ENCODE measurements around the gene MPG.

DNA sequence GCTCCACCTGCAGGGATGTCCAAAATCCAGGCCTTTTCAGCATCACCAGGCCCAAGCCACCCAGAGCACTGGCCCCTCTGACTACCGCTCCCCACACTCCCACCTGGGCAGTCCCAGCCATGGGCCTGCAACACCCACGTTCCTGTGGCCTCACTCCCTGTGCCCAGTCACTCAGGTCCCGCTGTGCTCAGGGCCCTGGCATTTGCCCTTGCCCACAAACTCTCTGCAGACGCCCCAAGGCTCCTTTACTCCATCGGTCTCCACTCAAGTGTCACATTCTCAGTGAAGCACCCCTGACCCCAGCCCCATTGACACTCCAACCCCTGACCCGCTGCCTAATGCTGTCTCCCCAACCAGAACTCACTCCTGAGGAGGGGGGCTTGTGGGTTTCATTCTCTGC lies 23.6 kb downstream of the MPG start:
- TF ChIP-seq, protein P1, sequence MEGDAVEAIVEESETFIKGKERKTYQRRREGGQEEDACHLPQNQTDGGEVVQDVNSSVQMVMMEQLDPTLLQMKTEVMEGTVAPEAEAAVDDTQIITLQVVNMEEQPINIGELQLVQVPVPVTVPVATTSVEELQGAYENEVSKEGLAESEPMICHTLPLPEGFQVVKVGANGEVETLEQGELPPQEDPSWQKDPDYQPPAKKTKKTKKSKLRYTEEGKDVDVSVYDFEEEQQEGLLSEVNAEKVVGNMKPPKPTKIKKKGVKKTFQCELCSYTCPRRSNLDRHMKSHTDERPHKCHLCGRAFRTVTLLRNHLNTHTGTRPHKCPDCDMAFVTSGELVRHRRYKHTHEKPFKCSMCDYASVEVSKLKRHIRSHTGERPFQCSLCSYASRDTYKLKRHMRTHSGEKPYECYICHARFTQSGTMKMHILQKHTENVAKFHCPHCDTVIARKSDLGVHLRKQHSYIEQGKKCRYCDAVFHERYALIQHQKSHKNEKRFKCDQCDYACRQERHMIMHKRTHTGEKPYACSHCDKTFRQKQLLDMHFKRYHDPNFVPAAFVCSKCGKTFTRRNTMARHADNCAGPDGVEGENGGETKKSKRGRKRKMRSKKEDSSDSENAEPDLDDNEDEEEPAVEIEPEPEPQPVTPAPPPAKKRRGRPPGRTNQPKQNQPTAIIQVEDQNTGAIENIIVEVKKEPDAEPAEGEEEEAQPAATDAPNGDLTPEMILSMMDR (IDR thresholded peaks at IDR 0.05; ENCODE audit: low read depth, low read length, poor library complexity, severe bottlenecking) = no peak
- no peak for TF ChIP-seq EZH2phosphoT487 (IDR thresholded peaks at IDR 0.05; ENCODE audit: borderline replicate concordance, low read length)

All from DOHH2 (cell line).